H9 (cell line): ENCODE measurements around the gene DGKE. TPM values are rescaled to one million over a fixed set of nuclear protein-coding genes. Genes with fewer than 3 reads are reported as not detected.

Experiments used
- DNase-seq: peaks from one replicate; pipeline ENCODE4 v3.0.0-alpha.2; 2017
- H2AFZ ChIP-seq: one replicate; pipeline ENCODE4 v1.6.1; 2013; ENCODE audit warnings: mild to moderate bottlenecking, low read length, control low read depth, moderate library complexity
- H2AK5ac ChIP-seq: 2 replicates; pipeline ENCODE4 v1.6.1; 2013; ENCODE audit warnings: low read length, control low read depth, mixed read lengths; ENCODE audit not compliant: insufficient read length
- H2BK120ac ChIP-seq: one replicate; pipeline ENCODE4 v1.6.1; 2013; ENCODE audit warnings: low read depth, mild to moderate bottlenecking, low read length, control low read depth, inconsistent platforms; ENCODE audit not compliant: poor library complexity, severe bottlenecking
- H2BK12ac ChIP-seq: 2 replicates; pipeline ENCODE4 v1.6.1; 2013; ENCODE audit warnings: low read length, control low read depth, mixed read lengths, low read depth; ENCODE audit not compliant: insufficient read length
- H2BK15ac ChIP-seq: 2 replicates; pipeline ENCODE4 v1.6.1; 2013; ENCODE audit warnings: low read depth, low read length, control low read depth
- H2BK20ac ChIP-seq: one replicate; pipeline ENCODE4 v1.6.1; 2013; ENCODE audit warnings: low read depth, mild to moderate bottlenecking, low read length, control low read depth, inconsistent platforms; ENCODE audit not compliant: poor library complexity, severe bottlenecking
- H2BK5ac ChIP-seq: 2 replicates; pipeline ENCODE4 v1.6.1; 2013; ENCODE audit warnings: low read length, control low read depth, mixed read lengths; ENCODE audit not compliant: insufficient read length
- H3K14ac ChIP-seq: 2 replicates; pipeline ENCODE4 v1.6.1; 2013; ENCODE audit warnings: low read length, control low read depth; ENCODE audit not compliant: insufficient read depth
- H3K18ac ChIP-seq: 2 replicates; pipeline ENCODE4 v1.6.1; 2013; ENCODE audit warnings: low read depth, mild to moderate bottlenecking, mixed read lengths, low read length, control low read depth; ENCODE audit not compliant: insufficient read length
- H3K23ac ChIP-seq: 2 replicates; pipeline ENCODE4 v1.6.1; 2013; ENCODE audit warnings: low read length, control low read depth, mixed read lengths, low read depth; ENCODE audit not compliant: insufficient read length
- H3K23me2 ChIP-seq: 2 replicates; pipeline ENCODE4 v1.6.1; 2013; ENCODE audit warnings: low read depth, mild to moderate bottlenecking, mixed read lengths, low read length, control low read depth; ENCODE audit not compliant: insufficient read length, poor library complexity, severe bottlenecking
- H3K27ac ChIP-seq: 2 replicates; pipeline ENCODE4 v1.5.1; 2013; ENCODE audit warnings: low read length, control low read depth, mixed read lengths, low read depth; ENCODE audit not compliant: insufficient read length
- H3K27me3 ChIP-seq: 2 replicates; pipeline ENCODE4 v1.6.1; 2013; ENCODE audit warnings: low read length, control low read depth, inconsistent platforms; ENCODE audit not compliant: insufficient read depth
- H3K4ac ChIP-seq: 2 replicates; pipeline ENCODE4 v1.6.1; 2013; ENCODE audit warnings: low read depth, mild to moderate bottlenecking, control low read depth, inconsistent platforms, low read length, moderate library complexity
- H3K4me1 ChIP-seq: 2 replicates; pipeline ENCODE4 v1.6.1; 2013; ENCODE audit warnings: low read length, control low read depth, inconsistent platforms; ENCODE audit not compliant: insufficient read depth
- H3K4me2 ChIP-seq: 2 replicates; pipeline ENCODE4 v1.6.1; 2013; ENCODE audit warnings: low read length, control low read depth, mixed read lengths; ENCODE audit not compliant: insufficient read length, insufficient read depth
- H3K56ac ChIP-seq: 2 replicates; pipeline ENCODE4 v1.6.1; 2013; ENCODE audit warnings: low read depth, mild to moderate bottlenecking, mixed read lengths, low read length, control low read depth; ENCODE audit not compliant: insufficient read length
- H3K79me1 ChIP-seq: 2 replicates; pipeline ENCODE4 v1.6.1; 2013; ENCODE audit warnings: low read depth, mild to moderate bottlenecking, moderate library complexity, low read length, control low read depth, inconsistent platforms; ENCODE audit not compliant: insufficient read depth, poor library complexity, severe bottlenecking
- H3K79me2 ChIP-seq: 2 replicates; pipeline ENCODE4 v1.6.1; 2013; ENCODE audit warnings: low read length, control low read depth, inconsistent platforms; ENCODE audit not compliant: insufficient read depth
- H3K9ac ChIP-seq: 2 replicates; pipeline ENCODE4 v1.6.1; 2013; ENCODE audit warnings: low read length, control low read depth, mixed read lengths; ENCODE audit not compliant: insufficient read length; ENCODE audit errors: extremely low read depth
- H3K9me3 ChIP-seq: one replicate; pipeline ENCODE4 v1.6.1; 2013; ENCODE audit warnings: low read depth, low read length, inconsistent platforms; ENCODE audit not compliant: control insufficient read depth
- H3T11ph ChIP-seq: one replicate; pipeline ENCODE4 v1.6.1; 2013; ENCODE audit warnings: mild to moderate bottlenecking, low read length, control low read depth, inconsistent platforms
- H4K20me1 ChIP-seq: one replicate; pipeline ENCODE4 v1.6.1; 2013; ENCODE audit not compliant: control insufficient read depth, insufficient read length, insufficient read depth
- H4K5ac ChIP-seq: 2 replicates; pipeline ENCODE4 v1.6.1; 2013; ENCODE audit warnings: low read depth, mild to moderate bottlenecking, mixed read lengths, low read length, control low read depth; ENCODE audit not compliant: insufficient read length
- H4K8ac ChIP-seq: replicated peaks from 2 replicates; pipeline ENCODE4 v1.6.1; 2013; ENCODE audit warnings: low read length, control low read depth, mixed read lengths, low read depth; ENCODE audit not compliant: insufficient read length
- H4K91ac ChIP-seq: 2 replicates; pipeline ENCODE4 v1.6.1; 2013; ENCODE audit warnings: low read depth, mild to moderate bottlenecking, moderate library complexity, mixed read lengths, low read length, control low read depth; ENCODE audit not compliant: insufficient read length
- H3K27ac Mint-ChIP-seq, 3 experiments: 2 replicates in 2 of 3; 3 replicates in 1 of 3; pipeline ENCODE4 v1.8.0; 2020 to 2021; ENCODE audit warnings: mixed read lengths in 3 of 3, mild to moderate bottlenecking in 1 of 3, moderate library complexity in 1 of 3
- H3K27me3 Mint-ChIP-seq: 2 replicates; pipeline ENCODE4 v1.8.0; 2021; ENCODE audit warnings: low read depth, mild to moderate bottlenecking, moderate library complexity, mixed read lengths
- H3K36me3 Mint-ChIP-seq, 3 experiments: 2 replicates in 2 of 3; 3 replicates in 1 of 3; pipeline ENCODE4 v1.8.0; 2020 to 2021; ENCODE audit warnings: low read depth in 3 of 3, mixed read lengths in 3 of 3; ENCODE audit not compliant: insufficient read depth in 1 of 3
- H3K4me1 Mint-ChIP-seq, 2 experiments: 2 replicates each; pipeline ENCODE4 v1.8.0; 2020; ENCODE audit warnings: mixed read lengths in 2 of 2
- H3K4me3 Mint-ChIP-seq, 2 experiments: 2 replicates in 1 of 2; 3 replicates in 1 of 2; pipeline ENCODE4 v1.8.0; 2020 to 2021; ENCODE audit warnings: mild to moderate bottlenecking in 2 of 2, mixed read lengths in 2 of 2, moderate library complexity in 1 of 2
- H3K9me3 Mint-ChIP-seq, 2 experiments: 2 replicates in 1 of 2; 3 replicates in 1 of 2; pipeline ENCODE4 v1.8.0; 2020; ENCODE audit warnings: mild to moderate bottlenecking in 2 of 2, mixed read lengths in 2 of 2, moderate library complexity in 1 of 2
- WGBS: extraction: QIAGEN DNeasy Blood & Tissue Kit; methylation state at CpG from one replicate; pipeline ENCODE4 v1.1.7; 2013; ENCODE audit warnings: missing lambda C conversion rate, low lambda C conversion rate, mixed read lengths; ENCODE audit not compliant: insufficient read length; ENCODE audit errors: extremely low coverage; 5-methylcytosine and 5-hydroxymethylcytosine counted together
- total RNA-seq: library from RNA; stranded (reverse); gene quantifications from 2 replicates; pipeline ENCODE4 v1.2.1, GENCODE V29; 2021
- TF ChIP-seq, protein P1 (sequence below): fragments of 200-600 bp; sonication (generic); conservative IDR thresholded peaks from 3 replicates; pipeline ENCODE4 v1.8.0; 2021; ENCODE audit warnings: antibody characterized with exemption, mild to moderate bottlenecking

DGKE gene
- total RNA-seq, 1 experiment from 2014 or later = 4.9 TPM

GRCh38 chr17:56861899-56862298 lies 27.9 kb downstream of the DGKE start:
- H4K20me1 ChIP-seq = no peaks in the 10 kb centered on the region
- no peak overlapping the region for H3T11ph ChIP-seq
- H3K9me3 ChIP-seq = no peaks in the 10 kb centered on the region
- H3K9ac ChIP-seq = no peak overlapping the region
- H3K9me3 Mint-ChIP-seq = no peaks in the 10 kb centered on the region
- H3K14ac ChIP-seq = no peak overlapping the region
- H2BK15ac ChIP-seq = no peak overlapping the region
- H3K27me3 ChIP-seq = no peaks in the 10 kb centered on the region
- H3K18ac ChIP-seq = no peak overlapping the region
- H3K4me3 Mint-ChIP-seq = no peak overlapping the region
- H3K4ac ChIP-seq = no peak overlapping the region
- H3K4me1 Mint-ChIP-seq = peaks cover 6 to 9% of the 10 kb centered on the region in 2 experiments
- no peaks in the 10 kb centered on the region for H3K27me3 Mint-ChIP-seq
- WGBS = no CpG with 5 or more reads among the region's 3 CpGs
- no peak overlapping the region for H3K27ac Mint-ChIP-seq
- no peak overlapping the region for H3K4me2 ChIP-seq
- no peak overlapping the region for H2BK20ac ChIP-seq
- H2BK5ac ChIP-seq = no peak overlapping the region
- no peak overlapping the region for H2AK5ac ChIP-seq
- H3K27ac ChIP-seq = no peak overlapping the region
- no peak for DNase-seq
- H3K23ac ChIP-seq = no peak overlapping the region
- no peak overlapping the region for H4K5ac ChIP-seq
- H4K91ac ChIP-seq = no peak overlapping the region
- H3K23me2 ChIP-seq = no peaks in the 10 kb centered on the region
- no peaks in the 10 kb centered on the region; the same call in 1 of the 2 replicates for H3K4me1 ChIP-seq
- H2BK12ac ChIP-seq = no peak overlapping the region
- H4K8ac ChIP-seq = no peak overlapping the region
- no peaks in the 10 kb centered on the region for H3K79me2 ChIP-seq
- no peak overlapping the region for H2AFZ ChIP-seq
- H3K79me1 ChIP-seq = no peaks in the 10 kb centered on the region
- peaks cover 5 to 7% (median 7%) of the 10 kb centered on the region in 3 experiments; a peak in 5 of 7 replicates for H3K36me3 Mint-ChIP-seq
- no peak overlapping the region for H3K56ac ChIP-seq
- TF ChIP-seq, protein P1, sequence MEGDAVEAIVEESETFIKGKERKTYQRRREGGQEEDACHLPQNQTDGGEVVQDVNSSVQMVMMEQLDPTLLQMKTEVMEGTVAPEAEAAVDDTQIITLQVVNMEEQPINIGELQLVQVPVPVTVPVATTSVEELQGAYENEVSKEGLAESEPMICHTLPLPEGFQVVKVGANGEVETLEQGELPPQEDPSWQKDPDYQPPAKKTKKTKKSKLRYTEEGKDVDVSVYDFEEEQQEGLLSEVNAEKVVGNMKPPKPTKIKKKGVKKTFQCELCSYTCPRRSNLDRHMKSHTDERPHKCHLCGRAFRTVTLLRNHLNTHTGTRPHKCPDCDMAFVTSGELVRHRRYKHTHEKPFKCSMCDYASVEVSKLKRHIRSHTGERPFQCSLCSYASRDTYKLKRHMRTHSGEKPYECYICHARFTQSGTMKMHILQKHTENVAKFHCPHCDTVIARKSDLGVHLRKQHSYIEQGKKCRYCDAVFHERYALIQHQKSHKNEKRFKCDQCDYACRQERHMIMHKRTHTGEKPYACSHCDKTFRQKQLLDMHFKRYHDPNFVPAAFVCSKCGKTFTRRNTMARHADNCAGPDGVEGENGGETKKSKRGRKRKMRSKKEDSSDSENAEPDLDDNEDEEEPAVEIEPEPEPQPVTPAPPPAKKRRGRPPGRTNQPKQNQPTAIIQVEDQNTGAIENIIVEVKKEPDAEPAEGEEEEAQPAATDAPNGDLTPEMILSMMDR = no peak
- no peak overlapping the region for H2BK120ac ChIP-seq
